Hepatocyte (in vitro differentiated cells): Measurements from ENCODE around the gene SLC1A1.

Source experiments
- CTCF ChIP-seq: fragments of 200-600 bp; sonication (generic); IDR thresholded peaks from 2 replicates; pipeline ENCODE4 v1.5.1; 2016; ENCODE audit warnings: antibody characterized with exemption, mild to moderate bottlenecking; ENCODE audit not compliant: poor library complexity
- EZH2 ChIP-seq: fragments of 200-600 bp; sonication (generic); IDR thresholded peaks from 2 replicates; pipeline ENCODE4 v1.6.1; 2016; ENCODE audit warnings: antibody characterized with exemption, mild to moderate bottlenecking, borderline replicate concordance
- EZH2phosphoT487 ChIP-seq: fragments of 200-600 bp; sonication (generic); IDR thresholded peaks from one replicate; pipeline ENCODE4 v1.6.1; 2018; ENCODE audit warnings: antibody characterized with exemption, mild to moderate bottlenecking, low read depth, moderate library complexity; ENCODE audit not compliant: unreplicated experiment, severe bottlenecking

- TF ChIP-seq CTCF: no peak
- TF ChIP-seq EZH2: no peak
- TF ChIP-seq EZH2phosphoT487: no peak
Observed at GRCh38 chr9:4583001-4583400, 92.7 kb downstream of the SLC1A1 start.
